GM23338 (cell line): ENCODE results near the gene CREBL2. TPM values are rescaled to one million over a fixed set of nuclear protein-coding genes. Genes with fewer than 3 reads are reported as not detected.

Experiments used
- ATAC-seq: fragments of 200-7000 bp; cut with Tn5 transposase; 3 replicates; pipeline ENCODE4 v1.9.1; 2020
- DNase-seq: peaks from one replicate; pipeline ENCODE4 v3.0.0-alpha.2; 2015; ENCODE audit warnings: low spot score
- H2AFZ ChIP-seq: fragments of 200-600 bp; sonication (generic); 2 replicates; pipeline ENCODE4 v1.8.0; 2016; ENCODE audit warnings: antibody characterized with exemption, mild to moderate bottlenecking, moderate library complexity
- H3F3A ChIP-seq: fragments of 200-600 bp; sonication (generic); replicated peaks from 2 replicates; pipeline ENCODE4 v1.8.0; 2017; ENCODE audit warnings: antibody characterized with exemption, mixed run types, low read depth
- H3K27ac ChIP-seq: fragments of 200-600 bp; sonication (generic); 2 replicates; pipeline ENCODE4 v1.6.1; 2016; ENCODE audit warnings: low read depth
- H3K27me3 ChIP-seq: fragments of 200-600 bp; sonication (generic); 2 replicates; pipeline ENCODE4 v1.8.0; 2016; ENCODE audit warnings: mild to moderate bottlenecking, mixed run types, moderate library complexity; ENCODE audit not compliant: insufficient read depth
- H3K36me3 ChIP-seq: fragments of 200-600 bp; sonication (generic); 2 replicates; pipeline ENCODE4 v1.8.0; 2016; ENCODE audit warnings: mild to moderate bottlenecking; ENCODE audit not compliant: insufficient read depth
- H3K4me1 ChIP-seq: fragments of 200-600 bp; sonication (generic); 2 replicates; pipeline ENCODE4 v1.8.0; 2016; ENCODE audit warnings: mild to moderate bottlenecking, moderate library complexity; ENCODE audit not compliant: insufficient read depth
- H3K4me2 ChIP-seq: fragments of 200-600 bp; sonication (generic); 2 replicates; pipeline ENCODE4 v1.7.1; 2017; ENCODE audit warnings: mixed run types
- H3K4me3 ChIP-seq: fragments of 200-600 bp; sonication (generic); 2 replicates; pipeline ENCODE4 v1.6.1; 2016; ENCODE audit warnings: mixed run types
- H3K79me2 ChIP-seq: fragments of 200-600 bp; sonication (generic); replicated peaks from 2 replicates; pipeline ENCODE4 v1.8.0; 2017; ENCODE audit warnings: mild to moderate bottlenecking; ENCODE audit not compliant: insufficient read depth
- H3K9me2 ChIP-seq: fragments of 200-600 bp; sonication (generic); 2 replicates; pipeline ENCODE4 v1.8.0; 2017; ENCODE audit not compliant: insufficient read depth
- H4K20me1 ChIP-seq: fragments of 200-600 bp; sonication (generic); replicated peaks from 2 replicates; pipeline ENCODE4 v1.8.0; 2017; ENCODE audit warnings: mild to moderate bottlenecking; ENCODE audit not compliant: insufficient read depth
- H3K27ac Mint-ChIP-seq: 2 replicates; pipeline ENCODE4 v1.8.0; 2020; ENCODE audit warnings: inconsistent platforms, mild to moderate bottlenecking, moderate library complexity, mixed read lengths
- H3K27me3 Mint-ChIP-seq: 3 replicates; pipeline ENCODE4 v1.8.0; 2022; ENCODE audit warnings: low read depth, mild to moderate bottlenecking, moderate library complexity, mixed read lengths, inconsistent platforms; ENCODE audit not compliant: insufficient read depth, poor library complexity
- H3K36me3 Mint-ChIP-seq: 3 replicates; pipeline ENCODE4 v1.8.0; 2021; ENCODE audit warnings: low read depth, mild to moderate bottlenecking, inconsistent platforms, moderate library complexity, mixed read lengths
- H3K4me1 Mint-ChIP-seq: 3 replicates; pipeline ENCODE4 v1.8.0; 2020; ENCODE audit warnings: mild to moderate bottlenecking, inconsistent platforms, mixed read lengths
- H3K4me3 Mint-ChIP-seq: 3 replicates; pipeline ENCODE4 v1.8.0; 2021; ENCODE audit warnings: moderate library complexity, mild to moderate bottlenecking, inconsistent platforms, mixed read lengths
- H3K9me3 Mint-ChIP-seq: 3 replicates; pipeline ENCODE4 v1.8.0; 2020; ENCODE audit warnings: moderate library complexity, mild to moderate bottlenecking, inconsistent platforms, mixed read lengths
- CREB1 ChIP-seq: fragments of 250-450 bp; sonication (Bioruptor Pico); IDR thresholded peaks from 2 replicates; pipeline ENCODE4 v1.5.0; 2020; ENCODE audit warnings: low read depth, mild to moderate bottlenecking, moderate library complexity
- EZH2 ChIP-seq: fragments of 200-600 bp; sonication (generic); IDR thresholded peaks from one replicate; pipeline ENCODE4 v1.8.0; 2017; ENCODE audit warnings: antibody characterized with exemption, mild to moderate bottlenecking, low read depth; ENCODE audit not compliant: unreplicated experiment
- EZH2phosphoT487 ChIP-seq: fragments of 200-600 bp; sonication (generic); IDR thresholded peaks from one replicate; pipeline ENCODE4 v1.8.1; 2018; ENCODE audit warnings: antibody characterized with exemption; ENCODE audit not compliant: unreplicated experiment
- JUNB ChIP-seq: IDR thresholded peaks from one replicate; pipeline ENCODE4 v1.6.1; 2016; ENCODE audit warnings: antibody characterized with exemption; ENCODE audit not compliant: unreplicated experiment
- NANOG ChIP-seq: IDR thresholded peaks from 2 replicates; pipeline ENCODE4 v1.6.1; 2016; ENCODE audit warnings: antibody characterized with exemption, borderline replicate concordance
- POLR2AphosphoS5 ChIP-seq: IDR thresholded peaks from 2 replicates; pipeline ENCODE4 v1.6.1; 2016; ENCODE audit warnings: antibody characterized with exemption, low read depth
- STAT1 ChIP-seq: IDR thresholded peaks from one replicate; pipeline ENCODE4 v1.6.1; 2016; ENCODE audit warnings: antibody characterized with exemption; ENCODE audit not compliant: unreplicated experiment
- ZNF114 ChIP-seq: fragments of 250-450 bp; sonication (Bioruptor Pico); IDR thresholded peaks from 2 replicates; pipeline ENCODE4 v1.5.0; 2020; ENCODE audit warnings: mild to moderate bottlenecking, moderate library complexity
- ZNF331 ChIP-seq: fragments of 250-450 bp; sonication (Bioruptor Pico); IDR thresholded peaks from 2 replicates; pipeline ENCODE4 v1.5.0; 2020; ENCODE audit warnings: low read depth, mild to moderate bottlenecking, moderate library complexity
- polyA plus RNA-seq: library from polyadenylated mRNA; unstranded; fragments of >200 nt; fragmentation: Nextera tagmentation; extraction: Ambion mirVana; gene quantifications from 2 replicates; pipeline ENCODE4 v1.2.1, GENCODE V29; 2016
- total RNA-seq: library from RNA; depleted of rRNA; stranded (reverse); fragments of >200 nt; shearing (Covaris generic); gene quantifications from 2 replicates; pipeline ENCODE4 v1.2.3, GENCODE V29; 2014
- TF ChIP-seq, protein P1 (sequence below): IDR thresholded peaks from one replicate; pipeline ENCODE4 v1.6.1; 2018; ENCODE audit warnings: antibody characterized with exemption; ENCODE audit not compliant: unreplicated experiment
- TF ChIP-seq, protein P2 (sequence below): fragments of 250-450 bp; sonication (Bioruptor Pico); IDR thresholded peaks from 2 replicates; pipeline ENCODE4 v1.5.0; 2020; ENCODE audit warnings: mild to moderate bottlenecking, moderate library complexity
- TF ChIP-seq, protein P3 (sequence below): IDR thresholded peaks from 2 replicates; pipeline ENCODE4 v1.6.1; 2016; ENCODE audit warnings: antibody characterized with exemption
- TF ChIP-seq, protein P4 (sequence below), 2 experiments: fragments of 200-600 bp in 1 of 2; sonication (generic) in 1 of 2; conservative IDR thresholded peaks; 2 replicates each; pipeline versions ENCODE4 v1.5.1 to v1.6.1; 2016 to 2017; ENCODE audit warnings: antibody characterized with exemption in 2 of 2, low read depth in 2 of 2, mild to moderate bottlenecking in 2 of 2, moderate library complexity in 1 of 2

CREBL2 gene
- total and polyA plus RNA-seq, 2 experiments from 2014 or later: 9.0 to 21.6 TPM

DNA sequence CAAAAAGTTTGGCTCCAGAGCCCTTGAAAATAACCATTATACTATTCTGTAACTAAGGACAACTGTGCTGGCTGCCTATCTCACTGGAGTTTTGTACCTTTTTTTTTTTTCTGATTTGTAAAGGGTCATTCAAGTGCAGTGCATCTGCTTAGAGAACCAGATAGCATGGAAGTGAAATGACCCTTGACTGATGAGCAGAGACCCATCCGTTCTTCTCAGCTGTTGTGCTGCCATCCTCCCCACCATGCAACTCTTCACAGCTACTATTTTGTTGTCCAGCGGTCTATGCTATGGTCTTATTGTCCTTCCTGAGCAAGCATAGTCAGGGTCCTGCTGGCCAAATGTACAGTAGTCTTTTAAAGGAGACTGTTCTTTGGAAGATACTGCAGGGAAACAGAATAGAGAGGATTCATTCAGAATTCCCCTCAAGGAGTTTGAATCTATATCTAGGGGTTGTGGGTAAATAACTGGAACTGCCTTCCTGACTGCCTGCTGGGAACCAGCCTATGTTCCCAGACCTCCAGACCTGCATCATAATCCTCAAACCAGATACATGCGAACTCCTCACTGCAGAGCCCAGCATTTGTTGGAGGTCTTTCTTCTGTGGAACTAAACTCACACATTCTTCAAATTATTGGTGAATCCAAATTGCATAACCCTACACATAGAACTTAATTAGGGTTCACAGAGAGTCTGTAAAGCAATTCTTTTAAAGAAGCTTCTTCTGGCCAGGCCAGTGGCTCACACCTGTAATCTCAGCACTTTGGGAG lies 43.2 kb downstream of the CREBL2 start:
- no peaks in the 10 kb centered on the region for H3K27me3 ChIP-seq
- H3K9me2 ChIP-seq: peaks cover 3% of the 10 kb centered on the region; the same call in 1 of the 2 replicates
- ATAC-seq: no peak
- H3K4me3 Mint-ChIP-seq: no peak overlapping the region
- peaks cover 12% of the 10 kb centered on the region for H3K27me3 Mint-ChIP-seq
- no peaks in the 10 kb centered on the region for H3K79me2 ChIP-seq
- peaks cover 31% of the 10 kb centered on the region for H3K9me3 Mint-ChIP-seq
- H3K4me1 ChIP-seq: peaks cover 13% of the 10 kb centered on the region
- no peaks in the 10 kb centered on the region; the same call in 1 of the 2 replicates for H4K20me1 ChIP-seq
- peaks cover 3% of the 10 kb centered on the region; the same call in 1 of the 2 replicates for H3K36me3 ChIP-seq
- no peak for TF ChIP-seq STAT1
- TF ChIP-seq EZH2: no peak
- no peak for TF ChIP-seq EZH2phosphoT487
- TF ChIP-seq, protein P1, sequence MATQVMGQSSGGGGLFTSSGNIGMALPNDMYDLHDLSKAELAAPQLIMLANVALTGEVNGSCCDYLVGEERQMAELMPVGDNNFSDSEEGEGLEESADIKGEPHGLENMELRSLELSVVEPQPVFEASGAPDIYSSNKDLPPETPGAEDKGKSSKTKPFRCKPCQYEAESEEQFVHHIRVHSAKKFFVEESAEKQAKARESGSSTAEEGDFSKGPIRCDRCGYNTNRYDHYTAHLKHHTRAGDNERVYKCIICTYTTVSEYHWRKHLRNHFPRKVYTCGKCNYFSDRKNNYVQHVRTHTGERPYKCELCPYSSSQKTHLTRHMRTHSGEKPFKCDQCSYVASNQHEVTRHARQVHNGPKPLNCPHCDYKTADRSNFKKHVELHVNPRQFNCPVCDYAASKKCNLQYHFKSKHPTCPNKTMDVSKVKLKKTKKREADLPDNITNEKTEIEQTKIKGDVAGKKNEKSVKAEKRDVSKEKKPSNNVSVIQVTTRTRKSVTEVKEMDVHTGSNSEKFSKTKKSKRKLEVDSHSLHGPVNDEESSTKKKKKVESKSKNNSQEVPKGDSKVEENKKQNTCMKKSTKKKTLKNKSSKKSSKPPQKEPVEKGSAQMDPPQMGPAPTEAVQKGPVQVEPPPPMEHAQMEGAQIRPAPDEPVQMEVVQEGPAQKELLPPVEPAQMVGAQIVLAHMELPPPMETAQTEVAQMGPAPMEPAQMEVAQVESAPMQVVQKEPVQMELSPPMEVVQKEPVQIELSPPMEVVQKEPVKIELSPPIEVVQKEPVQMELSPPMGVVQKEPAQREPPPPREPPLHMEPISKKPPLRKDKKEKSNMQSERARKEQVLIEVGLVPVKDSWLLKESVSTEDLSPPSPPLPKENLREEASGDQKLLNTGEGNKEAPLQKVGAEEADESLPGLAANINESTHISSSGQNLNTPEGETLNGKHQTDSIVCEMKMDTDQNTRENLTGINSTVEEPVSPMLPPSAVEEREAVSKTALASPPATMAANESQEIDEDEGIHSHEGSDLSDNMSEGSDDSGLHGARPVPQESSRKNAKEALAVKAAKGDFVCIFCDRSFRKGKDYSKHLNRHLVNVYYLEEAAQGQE: no peak
- no peak for TF ChIP-seq NANOG
- no peak for TF ChIP-seq JUNB
- TF ChIP-seq, protein P2, sequence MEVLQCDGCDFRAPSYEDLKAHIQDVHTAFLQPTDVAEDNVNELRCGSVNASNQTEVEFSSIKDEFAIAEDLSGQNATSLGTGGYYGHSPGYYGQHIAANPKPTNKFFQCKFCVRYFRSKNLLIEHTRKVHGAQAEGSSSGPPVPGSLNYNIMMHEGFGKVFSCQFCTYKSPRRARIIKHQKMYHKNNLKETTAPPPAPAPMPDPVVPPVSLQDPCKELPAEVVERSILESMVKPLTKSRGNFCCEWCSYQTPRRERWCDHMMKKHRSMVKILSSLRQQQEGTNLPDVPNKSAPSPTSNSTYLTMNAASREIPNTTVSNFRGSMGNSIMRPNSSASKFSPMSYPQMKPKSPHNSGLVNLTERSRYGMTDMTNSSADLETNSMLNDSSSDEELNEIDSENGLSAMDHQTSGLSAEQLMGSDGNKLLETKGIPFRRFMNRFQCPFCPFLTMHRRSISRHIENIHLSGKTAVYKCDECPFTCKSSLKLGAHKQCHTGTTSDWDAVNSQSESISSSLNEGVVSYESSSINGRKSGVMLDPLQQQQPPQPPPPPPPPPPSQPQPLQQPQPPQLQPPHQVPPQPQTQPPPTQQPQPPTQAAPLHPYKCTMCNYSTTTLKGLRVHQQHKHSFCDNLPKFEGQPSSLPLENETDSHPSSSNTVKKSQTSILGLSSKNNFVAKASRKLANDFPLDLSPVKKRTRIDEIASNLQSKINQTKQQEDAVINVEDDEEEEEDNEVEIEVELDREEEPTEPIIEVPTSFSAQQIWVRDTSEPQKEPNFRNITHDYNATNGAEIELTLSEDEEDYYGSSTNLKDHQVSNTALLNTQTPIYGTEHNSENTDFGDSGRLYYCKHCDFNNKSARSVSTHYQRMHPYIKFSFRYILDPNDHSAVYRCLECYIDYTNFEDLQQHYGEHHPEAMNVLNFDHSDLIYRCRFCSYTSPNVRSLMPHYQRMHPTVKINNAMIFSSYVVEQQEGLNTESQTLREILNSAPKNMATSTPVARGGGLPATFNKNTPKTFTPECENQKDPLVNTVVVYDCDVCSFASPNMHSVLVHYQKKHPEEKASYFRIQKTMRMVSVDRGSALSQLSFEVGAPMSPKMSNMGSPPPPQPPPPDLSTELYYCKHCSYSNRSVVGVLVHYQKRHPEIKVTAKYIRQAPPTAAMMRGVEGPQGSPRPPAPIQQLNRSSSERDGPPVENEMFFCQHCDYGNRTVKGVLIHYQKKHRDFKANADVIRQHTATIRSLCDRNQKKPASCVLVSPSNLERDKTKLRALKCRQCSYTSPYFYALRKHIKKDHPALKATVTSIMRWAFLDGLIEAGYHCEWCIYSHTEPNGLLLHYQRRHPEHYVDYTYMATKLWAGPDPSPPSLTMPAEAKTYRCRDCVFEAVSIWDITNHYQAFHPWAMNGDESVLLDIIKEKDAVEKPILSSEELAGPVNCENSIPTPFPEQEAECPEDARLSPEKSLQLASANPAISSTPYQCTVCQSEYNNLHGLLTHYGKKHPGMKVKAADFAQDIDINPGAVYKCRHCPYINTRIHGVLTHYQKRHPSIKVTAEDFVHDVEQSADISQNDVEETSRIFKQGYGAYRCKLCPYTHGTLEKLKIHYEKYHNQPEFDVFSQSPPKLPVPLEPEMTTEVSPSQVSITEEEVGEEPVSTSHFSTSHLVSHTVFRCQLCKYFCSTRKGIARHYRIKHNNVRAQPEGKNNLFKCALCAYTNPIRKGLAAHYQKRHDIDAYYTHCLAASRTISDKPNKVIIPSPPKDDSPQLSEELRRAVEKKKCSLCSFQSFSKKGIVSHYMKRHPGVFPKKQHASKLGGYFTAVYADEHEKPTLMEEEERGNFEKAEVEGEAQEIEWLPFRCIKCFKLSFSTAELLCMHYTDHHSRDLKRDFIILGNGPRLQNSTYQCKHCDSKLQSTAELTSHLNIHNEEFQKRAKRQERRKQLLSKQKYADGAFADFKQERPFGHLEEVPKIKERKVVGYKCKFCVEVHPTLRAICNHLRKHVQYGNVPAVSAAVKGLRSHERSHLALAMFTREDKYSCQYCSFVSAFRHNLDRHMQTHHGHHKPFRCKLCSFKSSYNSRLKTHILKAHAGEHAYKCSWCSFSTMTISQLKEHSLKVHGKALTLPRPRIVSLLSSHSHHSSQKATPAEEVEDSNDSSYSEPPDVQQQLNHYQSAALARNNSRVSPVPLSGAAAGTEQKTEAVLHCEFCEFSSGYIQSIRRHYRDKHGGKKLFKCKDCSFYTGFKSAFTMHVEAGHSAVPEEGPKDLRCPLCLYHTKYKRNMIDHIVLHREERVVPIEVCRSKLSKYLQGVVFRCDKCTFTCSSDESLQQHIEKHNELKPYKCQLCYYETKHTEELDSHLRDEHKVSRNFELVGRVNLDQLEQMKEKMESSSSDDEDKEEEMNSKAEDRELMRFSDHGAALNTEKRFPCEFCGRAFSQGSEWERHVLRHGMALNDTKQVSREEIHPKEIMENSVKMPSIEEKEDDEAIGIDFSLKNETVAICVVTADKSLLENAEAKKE (CRISPR knock-in tag): no peak
- no peak for TF ChIP-seq CREB1
- TF ChIP-seq POLR2AphosphoS5: no peak
- TF ChIP-seq, protein P3, sequence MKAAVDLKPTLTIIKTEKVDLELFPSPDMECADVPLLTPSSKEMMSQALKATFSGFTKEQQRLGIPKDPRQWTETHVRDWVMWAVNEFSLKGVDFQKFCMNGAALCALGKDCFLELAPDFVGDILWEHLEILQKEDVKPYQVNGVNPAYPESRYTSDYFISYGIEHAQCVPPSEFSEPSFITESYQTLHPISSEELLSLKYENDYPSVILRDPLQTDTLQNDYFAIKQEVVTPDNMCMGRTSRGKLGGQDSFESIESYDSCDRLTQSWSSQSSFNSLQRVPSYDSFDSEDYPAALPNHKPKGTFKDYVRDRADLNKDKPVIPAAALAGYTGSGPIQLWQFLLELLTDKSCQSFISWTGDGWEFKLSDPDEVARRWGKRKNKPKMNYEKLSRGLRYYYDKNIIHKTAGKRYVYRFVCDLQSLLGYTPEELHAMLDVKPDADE: no peak
- TF ChIP-seq ZNF114 (CRISPR knock-in tag): no peak
- TF ChIP-seq ZNF331 (CRISPR knock-in tag): no peak
- TF ChIP-seq, protein P4, sequence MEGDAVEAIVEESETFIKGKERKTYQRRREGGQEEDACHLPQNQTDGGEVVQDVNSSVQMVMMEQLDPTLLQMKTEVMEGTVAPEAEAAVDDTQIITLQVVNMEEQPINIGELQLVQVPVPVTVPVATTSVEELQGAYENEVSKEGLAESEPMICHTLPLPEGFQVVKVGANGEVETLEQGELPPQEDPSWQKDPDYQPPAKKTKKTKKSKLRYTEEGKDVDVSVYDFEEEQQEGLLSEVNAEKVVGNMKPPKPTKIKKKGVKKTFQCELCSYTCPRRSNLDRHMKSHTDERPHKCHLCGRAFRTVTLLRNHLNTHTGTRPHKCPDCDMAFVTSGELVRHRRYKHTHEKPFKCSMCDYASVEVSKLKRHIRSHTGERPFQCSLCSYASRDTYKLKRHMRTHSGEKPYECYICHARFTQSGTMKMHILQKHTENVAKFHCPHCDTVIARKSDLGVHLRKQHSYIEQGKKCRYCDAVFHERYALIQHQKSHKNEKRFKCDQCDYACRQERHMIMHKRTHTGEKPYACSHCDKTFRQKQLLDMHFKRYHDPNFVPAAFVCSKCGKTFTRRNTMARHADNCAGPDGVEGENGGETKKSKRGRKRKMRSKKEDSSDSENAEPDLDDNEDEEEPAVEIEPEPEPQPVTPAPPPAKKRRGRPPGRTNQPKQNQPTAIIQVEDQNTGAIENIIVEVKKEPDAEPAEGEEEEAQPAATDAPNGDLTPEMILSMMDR (conservative IDR thresholded peaks at IDR 0.05; ENCODE audit: low read depth in 2 of 2): no peak
- no peak overlapping the region for H3K4me3 ChIP-seq
- no peak for DNase-seq
- H3K36me3 Mint-ChIP-seq: peaks cover 29% of the 10 kb centered on the region
- H3K4me2 ChIP-seq: no peak overlapping the region
- peaks cover 23% of the 10 kb centered on the region for H3K4me1 Mint-ChIP-seq
- H3F3A ChIP-seq: no peaks in the 10 kb centered on the region; the same call in 1 of the 2 replicates
- no peak overlapping the region for H2AFZ ChIP-seq
- no peak overlapping the region for H3K27ac ChIP-seq
- H3K27ac Mint-ChIP-seq: no peak overlapping the region
